ENCODE data around the gene C13orf46. TPM values are rescaled to one million over a fixed set of nuclear protein-coding genes. Genes with fewer than 3 reads are reported as not detected.

C13orf46 gene
- polyA plus RNA-seq, 3 donors from 2014 or later = 0.07 to 1.1 TPM; not detected in 1

DNA sequence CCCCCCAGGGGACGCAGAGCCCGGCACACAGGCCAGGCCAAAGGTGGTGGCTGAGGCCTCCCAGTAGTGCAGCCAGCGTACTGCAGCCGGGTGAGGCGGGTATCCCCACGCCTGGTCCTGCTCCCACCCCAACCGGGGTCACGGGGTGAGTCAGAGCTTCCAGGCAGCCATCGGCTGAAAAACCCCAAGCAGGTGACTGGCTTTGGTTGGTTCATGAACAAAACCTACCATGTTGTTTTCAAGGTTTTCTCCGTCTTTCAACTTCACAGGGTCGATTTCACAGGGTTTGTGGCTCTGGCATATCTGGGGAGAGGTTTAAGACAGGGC is 42.1 kb upstream of the C13orf46 start:
- no peak overlapping the region for H3K4me3 Mint-ChIP-seq
- H3K27ac Mint-ChIP-seq = peak overlapping the region in 2 of 6 donors; percentile 20 to 77
- DNase-seq = no peak
- peaks cover 22 to 31% (median 28%) of the 10 kb centered on the region in 3 donors for H3K27me3 Mint-ChIP-seq (ENCODE audit: low read depth in 3 of 3)
- H3K4me1 Mint-ChIP-seq = peaks cover 0 to 3% of the 10 kb centered on the region in 2 donors
- peaks cover 0 to 4% (median 0%) of the 10 kb centered on the region in 6 donors for H3K9me3 Mint-ChIP-seq
- peaks cover 3 to 24% (median 7%) of the 10 kb centered on the region in 3 donors for H3K36me3 Mint-ChIP-seq

DNA sequence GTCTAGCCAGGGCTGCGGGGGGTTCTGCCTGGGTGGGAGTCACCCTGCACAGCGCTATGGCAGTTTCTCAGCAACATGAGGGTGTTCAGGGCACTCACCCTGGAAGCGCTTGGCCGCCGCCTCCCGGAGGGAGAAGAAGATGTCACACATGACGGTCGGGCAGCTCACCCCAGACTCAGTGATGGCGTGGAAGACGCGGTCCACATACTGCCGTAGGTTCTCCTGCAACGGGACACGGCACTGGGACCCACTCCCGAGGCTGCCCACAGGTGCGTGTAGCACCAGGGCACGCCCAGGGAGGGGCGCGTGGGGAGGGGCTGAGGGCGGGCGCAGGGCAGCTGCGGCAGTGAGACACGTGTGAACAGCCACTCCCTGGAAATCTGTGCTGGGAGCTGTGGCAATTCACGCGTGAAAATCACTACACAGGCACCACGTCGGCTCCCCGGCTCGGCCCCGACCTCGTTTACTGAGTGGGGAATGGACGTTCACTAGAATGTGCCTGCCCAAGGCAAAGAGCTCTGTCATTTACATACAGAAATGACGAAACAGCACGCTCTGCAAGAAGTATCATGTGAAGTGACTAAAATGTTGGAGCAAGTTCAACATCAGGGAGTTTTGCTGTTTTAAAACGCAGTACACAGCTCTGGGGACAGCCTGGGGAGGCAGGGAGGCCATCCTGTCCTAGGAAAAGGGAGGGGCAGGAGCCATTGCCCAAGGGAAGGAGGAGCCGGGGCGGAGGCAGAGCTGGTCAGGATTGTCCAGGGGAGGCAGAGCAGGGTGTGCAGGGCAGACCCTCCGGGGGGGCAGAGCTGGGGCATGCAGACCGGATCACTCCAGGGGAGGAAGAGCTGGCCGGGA is 41.5 kb upstream of the C13orf46 start:
- Mint-ChIP-seq H3K36me3 (peaks cover 6 to 27% (median 9%) of the 10 kb centered on the region in 3 donors), H3K27me3 (ENCODE audit: low read depth in 3 of 3) (peaks cover 24 to 28% (median 25%) of the 10 kb centered on the region in 3 donors), H3K4me1 (peaks cover 0 to 5% of the 10 kb centered on the region in 2 donors), H3K9me3 (peaks cover 0 to 4% (median 0%) of the 10 kb centered on the region in 6 donors), H3K27ac (peak overlapping the region in 2 of 6 donors; percentile 16 to 30), H3K4me3 (no peak overlapping the region)
- DNase-seq = no peak

GRCh38 chr13:114013952-114014629 is 40.2 kb upstream of the C13orf46 start:
- Mint-ChIP-seq H3K4me3 (no peak overlapping the region), H3K27me3 (ENCODE audit: low read depth in 3 of 3) (peaks cover 24 to 26% (median 25%) of the 10 kb centered on the region in 3 donors)

GRCh38 chr13:114013336-114013735 is 39.5 kb upstream of the C13orf46 start:
- H3K4me3 Mint-ChIP-seq = no peak overlapping the region
- H3K27ac Mint-ChIP-seq = no peak overlapping the region
- peaks cover 0 to 5% of the 10 kb centered on the region in 2 donors for H3K4me1 Mint-ChIP-seq
- no peak for DNase-seq
- H3K36me3 Mint-ChIP-seq = peaks cover 9 to 25% (median 10%) of the 10 kb centered on the region in 3 donors
- peaks cover 0 to 4% (median 0%) of the 10 kb centered on the region in 6 donors for H3K9me3 Mint-ChIP-seq
- peaks cover 21 to 28% (median 24%) of the 10 kb centered on the region in 3 donors for H3K27me3 Mint-ChIP-seq (ENCODE audit: low read depth in 3 of 3)

More at GRCh38 chr13:114013952-114014629, 40.2 kb upstream of the C13orf46 start:
- peaks cover 0 to 5% of the 10 kb centered on the region in 2 donors for H3K4me1 Mint-ChIP-seq
- H3K27ac Mint-ChIP-seq = no peak overlapping the region
- peaks cover 0 to 4% (median 0%) of the 10 kb centered on the region in 6 donors for H3K9me3 Mint-ChIP-seq
- DNase-seq = no peak
- peaks cover 8 to 27% (median 9%) of the 10 kb centered on the region in 3 donors for H3K36me3 Mint-ChIP-seq

DNA sequence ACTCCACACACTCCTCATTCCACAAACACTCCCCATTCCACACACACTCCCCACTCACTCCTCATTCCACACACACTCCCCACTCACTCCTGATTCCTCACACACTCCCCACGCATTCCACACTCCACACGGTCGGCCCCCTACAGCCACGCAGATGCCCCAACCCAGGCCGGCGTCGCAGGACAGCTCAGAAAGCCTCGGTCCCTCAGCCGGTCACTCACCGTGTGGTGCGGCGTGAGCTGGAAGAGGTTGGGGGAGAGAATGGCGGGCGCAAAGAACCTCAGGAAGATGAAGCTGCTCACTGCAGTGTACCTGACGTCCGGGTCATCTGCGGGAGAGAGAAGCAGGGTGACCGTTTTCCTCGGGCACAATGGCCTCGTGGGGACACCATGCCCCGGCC is 39.0 kb upstream of the C13orf46 start:
- Mint-ChIP-seq H3K36me3 (peaks cover 9 to 23% (median 10%) of the 10 kb centered on the region in 3 donors), H3K27me3 (ENCODE audit: low read depth in 3 of 3) (peaks cover 21 to 28% (median 23%) of the 10 kb centered on the region in 3 donors), H3K4me3 (no peak overlapping the region), H3K4me1 (peaks cover 0 to 5% of the 10 kb centered on the region in 2 donors), H3K9me3 (peaks cover 0 to 4% (median 0%) of the 10 kb centered on the region in 6 donors), H3K27ac (no peak overlapping the region)
- DNase-seq = no peak

GRCh38 chr13:114012141-114012540 is 38.3 kb upstream of the C13orf46 start:
- Mint-ChIP-seq H3K9me3 (peaks cover 0 to 4% (median 0%) of the 10 kb centered on the region in 6 donors), H3K27me3 (ENCODE audit: low read depth in 3 of 3) (peaks cover 20 to 24% (median 22%) of the 10 kb centered on the region in 3 donors), H3K36me3 (peaks cover 9 to 26% (median 10%) of the 10 kb centered on the region in 3 donors), H3K4me1 (peaks cover 1 to 5% of the 10 kb centered on the region in 2 donors), H3K4me3 (no peak overlapping the region), H3K27ac (no peak overlapping the region)
- no peak for DNase-seq

GRCh38 chr13:114011226-114011625 is 37.4 kb upstream of the C13orf46 start:
- no peak overlapping the region for H3K4me3 Mint-ChIP-seq
- no peaks in the 10 kb centered on the region for H3K9me3 Mint-ChIP-seq
- H3K27me3 Mint-ChIP-seq (ENCODE audit: low read depth in 3 of 3) = peaks cover 14 to 23% (median 15%) of the 10 kb centered on the region in 3 donors
- peak overlapping the region in 4 of 6 donors; percentile 7 to 87 (median 58) for H3K27ac Mint-ChIP-seq
- peaks cover 5 to 21% (median 10%) of the 10 kb centered on the region in 3 donors for H3K36me3 Mint-ChIP-seq
- H3K4me1 Mint-ChIP-seq = peaks cover 1 to 5% of the 10 kb centered on the region in 2 donors
- no peak for DNase-seq

- H3K27me3 Mint-ChIP-seq (ENCODE audit: low read depth in 3 of 3) = peaks cover 9 to 16% (median 10%) of the 10 kb centered on the region in 3 donors
- no peak overlapping the region for H3K4me3 Mint-ChIP-seq
- H3K4me1 Mint-ChIP-seq = peaks cover 1 to 5% of the 10 kb centered on the region in 2 donors
- H3K36me3 Mint-ChIP-seq = peaks cover 5 to 17% (median 10%) of the 10 kb centered on the region in 3 donors
- DNase-seq = no peak
- H3K27ac Mint-ChIP-seq = peak overlapping the region in 3 of 6 donors; percentile 54 to 87 (median 62)
- no peaks in the 10 kb centered on the region for H3K9me3 Mint-ChIP-seq
Observed at GRCh38 chr13:114010401-114011101, 36.7 kb upstream of the C13orf46 start.

DNA sequence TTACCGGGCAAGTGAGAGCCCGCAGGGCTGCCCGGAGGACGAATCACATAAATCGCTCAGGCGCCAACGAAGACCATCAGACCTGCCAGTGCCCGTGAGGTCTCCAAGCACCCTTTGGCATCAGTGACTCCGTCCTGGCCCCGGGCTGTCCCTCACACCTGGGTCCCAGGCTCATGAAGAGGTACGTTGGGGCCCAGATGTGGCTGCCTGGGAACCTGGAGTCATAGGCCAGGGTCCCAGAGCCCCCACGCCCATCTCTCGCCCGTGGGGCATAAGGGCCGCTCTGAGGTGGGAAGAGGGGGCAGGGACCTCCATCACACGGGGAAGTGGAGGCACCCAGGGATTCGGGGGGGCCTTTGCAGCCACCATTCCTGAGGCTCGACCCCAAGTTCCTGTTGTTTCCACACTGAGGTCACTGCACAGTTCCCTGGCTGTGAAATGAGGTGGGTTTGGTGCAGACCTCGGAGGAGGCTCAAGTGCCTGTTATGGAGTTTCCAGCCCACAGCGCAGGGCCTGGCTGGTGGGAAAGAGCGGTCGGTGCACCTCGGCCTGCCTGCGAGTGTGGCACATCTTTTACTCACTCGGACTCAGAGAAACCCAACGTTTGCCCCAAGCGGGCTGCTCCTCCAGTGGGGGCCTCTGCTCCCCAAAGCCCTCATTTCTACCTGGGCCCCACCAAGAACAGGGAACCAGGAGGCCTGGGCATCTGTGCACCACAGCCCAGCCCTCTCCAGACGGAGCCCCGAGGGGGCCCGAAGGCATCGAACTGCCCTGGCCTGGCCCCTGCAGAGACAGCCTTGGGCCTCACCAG is 35.9 kb upstream of the C13orf46 start:
- H3K4me3 Mint-ChIP-seq = no peak overlapping the region
- no peak for DNase-seq
- peaks cover 1 to 5% of the 10 kb centered on the region in 2 donors for H3K4me1 Mint-ChIP-seq
- peak overlapping the region in 2 of 6 donors; percentile 22 to 36 for H3K27ac Mint-ChIP-seq
- H3K36me3 Mint-ChIP-seq = peaks cover 5 to 17% (median 13%) of the 10 kb centered on the region in 3 donors
- H3K27me3 Mint-ChIP-seq (ENCODE audit: low read depth in 3 of 3) = peaks cover 7 to 19% (median 12%) of the 10 kb centered on the region in 3 donors
- H3K9me3 Mint-ChIP-seq = no peaks in the 10 kb centered on the region

GRCh38 chr13:114008964-114009589 is 35.2 kb upstream of the C13orf46 start:
- H3K27me3 Mint-ChIP-seq (ENCODE audit: low read depth in 3 of 3) = peaks cover 9 to 19% (median 15%) of the 10 kb centered on the region in 3 donors
- no peak overlapping the region for H3K4me3 Mint-ChIP-seq
- peaks cover 5 to 21% (median 18%) of the 10 kb centered on the region in 3 donors for H3K36me3 Mint-ChIP-seq
- H3K4me1 Mint-ChIP-seq = peaks cover 4 to 5% of the 10 kb centered on the region in 2 donors
- H3K9me3 Mint-ChIP-seq = no peaks in the 10 kb centered on the region
- DNase-seq = no peak
- H3K27ac Mint-ChIP-seq = peak overlapping the region in 3 of 6 donors; percentile 22 to 77 (median 36)

- Mint-ChIP-seq H3K36me3 (peaks cover 5 to 24% (median 22%) of the 10 kb centered on the region in 3 donors), H3K9me3 (no peaks in the 10 kb centered on the region), H3K27me3 (ENCODE audit: low read depth in 3 of 3) (peaks cover 9 to 23% (median 21%) of the 10 kb centered on the region in 3 donors), H3K4me1 (peaks cover 4 to 5% of the 10 kb centered on the region in 2 donors), H3K27ac (peak overlapping the region in 2 of 6 donors; percentile 37 to 53), H3K4me3 (no peak overlapping the region)
- no peak for DNase-seq
Observed at GRCh38 chr13:114007566-114007965, 33.7 kb upstream of the C13orf46 start.

- Mint-ChIP-seq H3K36me3 (peaks cover 0 to 19% (median 16%) of the 10 kb centered on the region in 3 donors), H3K4me3 (no peak overlapping the region), H3K27me3 (ENCODE audit: low read depth in 3 of 3) (peaks cover 10 to 37% (median 22%) of the 10 kb centered on the region in 3 donors), H3K27ac (peak overlapping the region in 2 of 6 donors; percentile 35 to 73), H3K4me1 (peaks cover 0 to 4% of the 10 kb centered on the region in 2 donors), H3K9me3 (peaks cover 0 to 1% (median 0%) of the 10 kb centered on the region in 6 donors)
- DNase-seq = no peak
Observed at GRCh38 chr13:114005206-114005724, 31.4 kb upstream of the C13orf46 start.

All from immature natural killer cell (primary cell).